HepG2 (cell line): ENCODE results near the gene MT1M. TPM values are rescaled to one million over a fixed set of nuclear protein-coding genes. Genes with fewer than 3 reads are reported as not detected.

ENCODE experiments used
- E2F2 ChIP-seq: sonication (generic); formaldehyde crosslinking; IDR thresholded peaks from 2 replicates; pipeline ENCODE4 v1.4.0; 2020; ENCODE audit warnings: missing genetic modification reagents, borderline replicate concordance
- FOXK2 ChIP-seq: fragments of 450-650 bp; IDR thresholded peaks from 2 replicates; pipeline ENCODE4 v1.6.1; 2016
- HES4 ChIP-seq: sonication (generic); formaldehyde crosslinking; IDR thresholded peaks from 2 replicates; pipeline ENCODE4 v1.9.0; 2021; ENCODE audit warnings: mild to moderate bottlenecking, missing genetic modification reagents, borderline replicate concordance
- HOXA9 ChIP-seq: sonication (generic); formaldehyde crosslinking; IDR thresholded peaks from 2 replicates; pipeline ENCODE4 v1.8.1; 2022; ENCODE audit warnings: missing genetic modification reagents, mild to moderate bottlenecking, moderate library complexity, borderline replicate concordance
- PHB2 ChIP-seq: fragments of 450-650 bp; IDR thresholded peaks from 2 replicates; pipeline ENCODE4 v1.6.1; 2018; ENCODE audit not compliant: partially characterized antibody
- SIN3A ChIP-seq: IDR thresholded peaks from 2 replicates; pipeline ENCODE4 v1.6.1; 2011; ENCODE audit warnings: low read depth, mild to moderate bottlenecking, control low read depth, low read length, borderline replicate concordance
- SKIL ChIP-seq: sonication (generic); formaldehyde crosslinking; IDR thresholded peaks from 2 replicates; pipeline ENCODE4 v1.8.0; 2022; ENCODE audit warnings: missing genetic modification reagents, mild to moderate bottlenecking, moderate library complexity, borderline replicate concordance
- TFDP2 ChIP-seq: sonication (generic); formaldehyde crosslinking; IDR thresholded peaks from 2 replicates; pipeline ENCODE4 v1.4.0; 2020; ENCODE audit warnings: missing genetic modification reagents
- ZNF556 ChIP-seq: sonication (generic); formaldehyde crosslinking; IDR thresholded peaks from 2 replicates; pipeline ENCODE4 v1.4.0; 2020; ENCODE audit warnings: mild to moderate bottlenecking, missing genetic modification reagents, borderline replicate concordance
- polyA plus RNA-seq, 8 experiments: library from polyadenylated mRNA; depleted of rRNA in 3 of 8; stranded (reverse) in 7 of 8; unstranded in 1 of 8; fragments of >200 nt; fragmentation: Illumina TruSeq in 4 of 8; extraction: Trizol in 4 of 8; gene quantifications; 2 replicates each; pipeline versions ENCODE4 v1.2.1 to v1.2.3, GENCODE V29; 2011 to 2016; ENCODE audit warnings: low read depth in 4 of 8, missing spikeins in 1 of 8, mixed read lengths in 1 of 8; ENCODE audit not compliant: insufficient read depth in 1 of 8
- total RNA-seq, 5 experiments: library from RNA; depleted of rRNA; stranded (reverse); fragments of >200 nt; fragmentation: Illumina TruSeq; extraction: Trizol; gene quantifications; 2 replicates each; pipeline ENCODE4 v1.2.3, GENCODE V29; 2016; ENCODE audit warnings: low read depth in 1 of 5
- TF ChIP-seq, protein P1 (sequence below): sonication (generic); formaldehyde crosslinking; conservative IDR thresholded peaks from 2 replicates; pipeline ENCODE4 v1.4.0; 2020; ENCODE audit warnings: missing genetic modification reagents
- TF ChIP-seq, protein P2 (sequence below), 2 experiments: fragments of 450-650 bp in 1 of 2; sonication (generic) in 1 of 2; formaldehyde crosslinking in 1 of 2; IDR thresholded peaks; 2 replicates each; pipeline versions ENCODE4 v1.6.1 to v1.8.0; 2016 to 2022; ENCODE audit warnings: antibody characterized with exemption in 1 of 2, mild to moderate bottlenecking in 1 of 2, missing genetic modification reagents in 1 of 2

The MT1M gene
- total and polyA plus RNA-seq, 2 of the 13 experiments (the other 11 are each of a cell fraction or from before 2014, with no cell fraction given), result 4.6 TPM; not detected in 1

DNA sequence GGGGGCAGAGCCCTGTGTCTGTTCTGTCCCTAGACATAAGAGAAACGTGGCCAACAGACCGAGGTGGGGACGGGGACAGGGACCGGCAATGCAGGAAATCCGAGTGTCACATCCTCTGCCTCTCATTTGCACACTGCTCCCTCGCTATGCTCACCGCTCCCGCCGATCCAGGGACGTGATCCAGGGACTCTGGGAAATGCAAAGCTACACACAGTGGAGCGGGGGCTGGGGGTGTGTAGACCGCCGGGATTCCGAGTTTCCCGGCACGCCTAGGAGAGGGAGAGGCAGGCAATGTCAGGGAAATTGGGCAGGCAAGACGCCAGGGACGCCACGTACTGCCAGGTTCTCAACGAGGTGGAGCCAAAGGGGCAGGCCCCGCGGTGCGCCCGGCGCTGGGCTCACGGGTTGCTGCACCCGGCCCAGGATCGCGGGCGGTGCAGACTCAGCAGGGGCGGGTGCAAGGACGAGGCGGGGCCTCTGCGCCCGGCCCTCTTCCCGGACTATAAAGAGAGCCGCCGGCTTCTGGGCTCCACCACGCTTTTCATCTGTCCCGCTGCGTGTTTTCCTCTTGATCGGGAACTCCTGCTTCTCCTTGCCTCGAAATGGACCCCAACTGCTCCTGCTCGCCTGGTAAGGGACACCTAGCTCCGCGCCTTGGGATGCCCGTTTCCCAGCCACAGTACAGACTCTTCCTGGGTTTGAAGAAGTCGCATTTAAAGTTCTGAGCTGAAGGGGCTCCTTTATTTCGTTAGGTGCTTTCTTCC lies 49.7 kb downstream of the MT1M start, which contains the start of gene MT1X (continued):
- peak; percentile 62 for TF ChIP-seq TFDP2 (CRISPR knock-in tag)
- 0 out of 2 replicates have a peak, but pooled peaks have one; percentile 26 for TF ChIP-seq HOXA9
- no peak for TF ChIP-seq E2F2
- TF ChIP-seq ZNF556, result no peak
- TF ChIP-seq, protein P1, sequence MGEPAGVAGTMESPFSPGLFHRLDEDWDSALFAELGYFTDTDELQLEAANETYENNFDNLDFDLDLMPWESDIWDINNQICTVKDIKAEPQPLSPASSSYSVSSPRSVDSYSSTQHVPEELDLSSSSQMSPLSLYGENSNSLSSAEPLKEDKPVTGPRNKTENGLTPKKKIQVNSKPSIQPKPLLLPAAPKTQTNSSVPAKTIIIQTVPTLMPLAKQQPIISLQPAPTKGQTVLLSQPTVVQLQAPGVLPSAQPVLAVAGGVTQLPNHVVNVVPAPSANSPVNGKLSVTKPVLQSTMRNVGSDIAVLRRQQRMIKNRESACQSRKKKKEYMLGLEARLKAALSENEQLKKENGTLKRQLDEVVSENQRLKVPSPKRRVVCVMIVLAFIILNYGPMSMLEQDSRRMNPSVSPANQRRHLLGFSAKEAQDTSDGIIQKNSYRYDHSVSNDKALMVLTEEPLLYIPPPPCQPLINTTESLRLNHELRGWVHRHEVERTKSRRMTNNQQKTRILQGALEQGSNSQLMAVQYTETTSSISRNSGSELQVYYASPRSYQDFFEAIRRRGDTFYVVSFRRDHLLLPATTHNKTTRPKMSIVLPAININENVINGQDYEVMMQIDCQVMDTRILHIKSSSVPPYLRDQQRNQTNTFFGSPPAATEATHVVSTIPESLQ (CRISPR knock-in tag), result no peak
- no peak for TF ChIP-seq FOXK2
- peak; percentile 63; the same call in 1 of the 2 replicates for TF ChIP-seq SIN3A
- TF ChIP-seq PHB2, result no peak
- TF ChIP-seq SKIL (CRISPR knock-in tag), result no peak
- no peak for TF ChIP-seq HES4
- TF ChIP-seq, protein P2, sequence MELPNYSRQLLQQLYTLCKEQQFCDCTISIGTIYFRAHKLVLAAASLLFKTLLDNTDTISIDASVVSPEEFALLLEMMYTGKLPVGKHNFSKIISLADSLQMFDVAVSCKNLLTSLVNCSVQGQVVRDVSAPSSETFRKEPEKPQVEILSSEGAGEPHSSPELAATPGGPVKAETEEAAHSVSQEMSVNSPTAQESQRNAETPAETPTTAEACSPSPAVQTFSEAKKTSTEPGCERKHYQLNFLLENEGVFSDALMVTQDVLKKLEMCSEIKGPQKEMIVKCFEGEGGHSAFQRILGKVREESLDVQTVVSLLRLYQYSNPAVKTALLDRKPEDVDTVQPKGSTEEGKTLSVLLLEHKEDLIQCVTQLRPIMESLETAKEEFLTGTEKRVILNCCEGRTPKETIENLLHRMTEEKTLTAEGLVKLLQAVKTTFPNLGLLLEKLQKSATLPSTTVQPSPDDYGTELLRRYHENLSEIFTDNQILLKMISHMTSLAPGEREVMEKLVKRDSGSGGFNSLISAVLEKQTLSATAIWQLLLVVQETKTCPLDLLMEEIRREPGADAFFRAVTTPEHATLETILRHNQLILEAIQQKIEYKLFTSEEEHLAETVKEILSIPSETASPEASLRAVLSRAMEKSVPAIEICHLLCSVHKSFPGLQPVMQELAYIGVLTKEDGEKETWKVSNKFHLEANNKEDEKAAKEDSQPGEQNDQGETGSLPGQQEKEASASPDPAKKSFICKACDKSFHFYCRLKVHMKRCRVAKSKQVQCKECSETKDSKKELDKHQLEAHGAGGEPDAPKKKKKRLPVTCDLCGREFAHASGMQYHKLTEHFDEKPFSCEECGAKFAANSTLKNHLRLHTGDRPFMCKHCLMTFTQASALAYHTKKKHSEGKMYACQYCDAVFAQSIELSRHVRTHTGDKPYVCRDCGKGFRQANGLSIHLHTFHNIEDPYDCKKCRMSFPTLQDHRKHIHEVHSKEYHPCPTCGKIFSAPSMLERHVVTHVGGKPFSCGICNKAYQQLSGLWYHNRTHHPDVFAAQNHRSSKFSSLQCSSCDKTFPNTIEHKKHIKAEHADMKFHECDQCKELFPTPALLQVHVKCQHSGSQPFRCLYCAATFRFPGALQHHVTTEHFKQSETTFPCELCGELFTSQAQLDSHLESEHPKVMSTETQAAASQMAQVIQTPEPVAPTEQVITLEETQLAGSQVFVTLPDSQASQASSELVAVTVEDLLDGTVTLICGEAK (IDR thresholded peaks at IDR 0.05), result no peak
- TF ChIP-seq, protein P2 (CRISPR knock-in tag; IDR thresholded peaks at IDR 0.05), result peak; percentile 59; the same call in 1 of the 2 replicates
